ENCODE results near the gene FOXD4L1. TPM values are rescaled to one million over a fixed set of nuclear protein-coding genes. Genes with fewer than 3 reads are reported as not detected.
"Not testable (repeated sequence)": the region's sequence is repeated elsewhere in the genome, so short reads cannot be mapped to it uniquely, and the experiment has no call there.

The FOXD4L1 gene
- total RNA-seq, 1 experiment from 2014 or later = not detected

GRCh38 chr2:113515995-113516394, 17.5 kb downstream of the FOXD4L1 start:
- H3K27me3 ChIP-seq, H3K4me3 ChIP-seq, DNase-seq, H3K9me3 ChIP-seq, H3K36me3 ChIP-seq: not testable (repeated sequence)

GRCh38 chr2:113517025-113517424, 18.6 kb downstream of the FOXD4L1 start:
- not testable (repeated sequence) for H3K4me3 ChIP-seq, H3K9me3 ChIP-seq, H3K36me3 ChIP-seq

GRCh38 chr2:113520837-113521236, 22.4 kb downstream of the FOXD4L1 start:
- DNase-seq, H3K36me3 ChIP-seq, H3K9me3 ChIP-seq, H3K4me3 ChIP-seq, H3K27me3 ChIP-seq: not testable (repeated sequence)

More at GRCh38 chr2:113517025-113517424, 18.6 kb downstream of the FOXD4L1 start:
- H3K27me3 ChIP-seq, DNase-seq: not testable (repeated sequence)

GRCh38 chr2:113521492-113521891, 23.0 kb downstream of the FOXD4L1 start:
- H3K9me3 ChIP-seq, H3K36me3 ChIP-seq, DNase-seq, H3K27me3 ChIP-seq, H3K4me3 ChIP-seq: not testable (repeated sequence)

- not testable (repeated sequence) for DNase-seq, H3K27me3 ChIP-seq, H3K4me3 ChIP-seq, H3K36me3 ChIP-seq, H3K9me3 ChIP-seq
These were observed 26.5 kb downstream of the FOXD4L1 start for GRCh38 chr2:113524986-113525385.

- H3K27me3 ChIP-seq, H3K36me3 ChIP-seq, H3K9me3 ChIP-seq, H3K4me3 ChIP-seq, DNase-seq: not testable (repeated sequence)
These were observed 29.0 kb downstream of the FOXD4L1 start for GRCh38 chr2:113527350-113528045.

GRCh38 chr2:113528126-113528525, 29.7 kb downstream of the FOXD4L1 start:
- not testable (repeated sequence) for H3K27me3 ChIP-seq, H3K36me3 ChIP-seq, H3K4me3 ChIP-seq, H3K9me3 ChIP-seq, DNase-seq

- H3K9me3 ChIP-seq, DNase-seq, H3K36me3 ChIP-seq, H3K27me3 ChIP-seq, H3K4me3 ChIP-seq: not testable (repeated sequence)
These were observed 30.4 kb downstream of the FOXD4L1 start for GRCh38 chr2:113528904-113529303.

- not testable (repeated sequence) for H3K36me3 ChIP-seq, H3K9me3 ChIP-seq, H3K4me3 ChIP-seq, DNase-seq, H3K27me3 ChIP-seq
These were observed 34.5 kb downstream of the FOXD4L1 start for GRCh38 chr2:113532991-113533390.

GRCh38 chr2:113536573-113536972, 38.1 kb downstream of the FOXD4L1 start:
- H3K4me3 ChIP-seq, H3K9me3 ChIP-seq, H3K27me3 ChIP-seq, H3K36me3 ChIP-seq: not testable (repeated sequence)
- DNase-seq = peak; percentile 11

- H3K27me3 ChIP-seq, H3K36me3 ChIP-seq, H3K4me3 ChIP-seq, H3K9me3 ChIP-seq, DNase-seq: not testable (repeated sequence)
These were observed 42.4 kb downstream of the FOXD4L1 start for GRCh38 chr2:113540834-113541203.

GRCh38 chr2:113541204-113541975, 42.9 kb downstream of the FOXD4L1 start:
- H3K4me3 ChIP-seq = peak overlapping the region; percentile 51
- DNase-seq = peak; percentile 66
- not testable (repeated sequence) for H3K9me3 ChIP-seq, H3K27me3 ChIP-seq, H3K36me3 ChIP-seq

GRCh38 chr2:113541976-113542485, 43.6 kb downstream of the FOXD4L1 start:
- H3K9me3 ChIP-seq, H3K27me3 ChIP-seq, H3K36me3 ChIP-seq: not testable (repeated sequence)
- H3K4me3 ChIP-seq = peak overlapping the region; percentile 32; the same call in 1 of the 2 replicates
- DNase-seq = peak; percentile 15

GRCh38 chr2:113542529-113542928, 44.1 kb downstream of the FOXD4L1 start:
- not testable (repeated sequence) for H3K4me3 ChIP-seq, H3K9me3 ChIP-seq, H3K27me3 ChIP-seq, DNase-seq, H3K36me3 ChIP-seq

Other genes starting within 250 kb of the FOXD4L1 start
- 0.46 and 0.69 TPM in 2 replicates for gene PAX8, start 219.7 kb upstream of the FOXD4L1 start, total RNA-seq (2014; rRNA removed; shearing (Covaris generic); ENCODE audit: low replicate concordance)
- 12.9 and 16.3 TPM in 2 replicates for gene ZNG1B, start 61.0 kb upstream of the FOXD4L1 start, total RNA-seq (2014; rRNA removed; shearing (Covaris generic); ENCODE audit: low replicate concordance)
- gene RABL2A, start 128.6 kb downstream of the FOXD4L1 start, total RNA-seq (2014; rRNA removed; shearing (Covaris generic); ENCODE audit: low replicate concordance) = 1.9 and 2.6 TPM in 2 replicates

All from MG63 (cell line).